Upper lobe of right lung (tissue), 1 donor: ENCODE data around the gene CLEC12A. TPM values are rescaled to one million over a fixed set of nuclear protein-coding genes. Genes with fewer than 3 reads are reported as not detected.
A peak's percentile ranks its signal among the peaks of the same experiment; 100 is the strongest.

Experiments
- ATAC-seq: fragments of 200-7000 bp; cut with Tn5 transposase; one replicate; pipeline ENCODE4 v1.9.1; 2020; ENCODE audit warnings: mild to moderate bottlenecking, moderate library complexity
- DNase-seq: peaks from one replicate; pipeline ENCODE4 v3.0.0-alpha.2; 2020
- H3K27ac ChIP-seq: fragments of 200-600 bp; one replicate; pipeline ENCODE4 v1.8.0; 2022
- H3K27me3 ChIP-seq: fragments of 200-600 bp; one replicate; pipeline ENCODE4 v1.8.0; 2022; ENCODE audit warnings: mild to moderate bottlenecking
- H3K36me3 ChIP-seq: fragments of 200-600 bp; one replicate; pipeline ENCODE4 v1.8.0; 2022
- H3K4me1 ChIP-seq: fragments of 200-600 bp; one replicate; pipeline ENCODE4 v1.8.0; 2022
- H3K4me3 ChIP-seq: fragments of 200-600 bp; one replicate; pipeline ENCODE4 v1.8.0; 2022; ENCODE audit warnings: mild to moderate bottlenecking
- H3K9me3 ChIP-seq: fragments of 200-600 bp; one replicate; pipeline ENCODE4 v1.8.0; 2022
- intact Hi-C: fragments of 100-400 bp; cut with DNase I; formaldehyde crosslinking; loops from one replicate; pipeline ENCODE4 v1.11.0; 2022
- total RNA-seq: library from RNA; stranded (reverse); fragmentation: NEBNext Ultra II Directional; extraction: Animal tissue kit (Norgen Biotek cat#: 25700); gene quantifications from one replicate; pipeline ENCODE4 v1.2.1, GENCODE V29; 2021
- TF ChIP-seq, protein P1 (sequence below): fragments of 200-600 bp; IDR thresholded peaks from one replicate; pipeline ENCODE4 v1.8.0; 2022; ENCODE audit warnings: antibody characterized with exemption
- donor health status: DM: no; HTN: yes; CAD: no; lungs with severe emphysema.

The CLEC12A gene
- total RNA-seq, 1 donor from 2014 or later: 43.4 TPM

DNA sequence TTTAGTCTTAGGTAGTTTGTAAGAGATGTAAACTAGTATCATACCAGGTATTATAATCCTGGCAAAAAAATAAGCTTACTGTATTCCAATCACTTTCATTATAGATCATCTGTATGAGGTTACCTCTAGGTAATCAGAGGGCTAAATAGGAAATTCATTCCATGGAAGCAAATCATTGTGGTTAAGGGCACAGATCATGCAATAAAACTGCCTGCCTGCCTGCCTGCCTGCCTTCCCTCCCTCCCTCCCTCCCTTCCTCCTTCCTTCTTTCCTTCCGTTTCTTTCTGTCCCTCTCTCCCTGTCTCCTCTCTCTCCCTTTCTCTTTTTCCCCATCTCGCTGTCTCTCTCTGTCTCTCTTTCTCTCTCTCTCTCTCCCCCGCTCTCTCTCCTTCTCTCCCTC is 56.1 kb downstream of the CLEC12A start:
- no peak for ATAC-seq
- no peak for DNase-seq
- intact Hi-C loops: no loop called here
- TF ChIP-seq, protein P1, sequence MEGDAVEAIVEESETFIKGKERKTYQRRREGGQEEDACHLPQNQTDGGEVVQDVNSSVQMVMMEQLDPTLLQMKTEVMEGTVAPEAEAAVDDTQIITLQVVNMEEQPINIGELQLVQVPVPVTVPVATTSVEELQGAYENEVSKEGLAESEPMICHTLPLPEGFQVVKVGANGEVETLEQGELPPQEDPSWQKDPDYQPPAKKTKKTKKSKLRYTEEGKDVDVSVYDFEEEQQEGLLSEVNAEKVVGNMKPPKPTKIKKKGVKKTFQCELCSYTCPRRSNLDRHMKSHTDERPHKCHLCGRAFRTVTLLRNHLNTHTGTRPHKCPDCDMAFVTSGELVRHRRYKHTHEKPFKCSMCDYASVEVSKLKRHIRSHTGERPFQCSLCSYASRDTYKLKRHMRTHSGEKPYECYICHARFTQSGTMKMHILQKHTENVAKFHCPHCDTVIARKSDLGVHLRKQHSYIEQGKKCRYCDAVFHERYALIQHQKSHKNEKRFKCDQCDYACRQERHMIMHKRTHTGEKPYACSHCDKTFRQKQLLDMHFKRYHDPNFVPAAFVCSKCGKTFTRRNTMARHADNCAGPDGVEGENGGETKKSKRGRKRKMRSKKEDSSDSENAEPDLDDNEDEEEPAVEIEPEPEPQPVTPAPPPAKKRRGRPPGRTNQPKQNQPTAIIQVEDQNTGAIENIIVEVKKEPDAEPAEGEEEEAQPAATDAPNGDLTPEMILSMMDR: no peak
- Histone ChIP-seq H3K27me3 (no peaks in the 10 kb centered on the region), H3K9me3 (no peaks in the 10 kb centered on the region), H3K36me3 (no peaks in the 10 kb centered on the region), H3K4me1 (no peaks in the 10 kb centered on the region), H3K27ac (no peak overlapping the region), H3K4me3 (no peak overlapping the region)

- Histone ChIP-seq H3K9me3 (no peaks in the 10 kb centered on the region), H3K27me3 (no peaks in the 10 kb centered on the region), H3K4me1 (no peaks in the 10 kb centered on the region), H3K4me3 (no peak overlapping the region), H3K36me3 (no peaks in the 10 kb centered on the region), H3K27ac (peak overlapping the region; percentile 51)
- TF ChIP-seq, protein P1: no peak
- ATAC-seq (peak; percentile 93), DNase-seq (no peak)
- intact Hi-C loops: no loop called here
Observed at GRCh38 chr12:10027721-10028120, 56.5 kb downstream of the CLEC12A start.

GRCh38 chr12:10030446-10030845 is 59.2 kb downstream of the CLEC12A start, which contains the start of gene CLEC9A:
CLEC9A (plus strand) TSS chr12:10030682; CDS start chr12:10052688, 22,006 bp downstream.
- Histone ChIP-seq H3K4me1 (no peaks in the 10 kb centered on the region), H3K9me3 (no peaks in the 10 kb centered on the region), H3K36me3 (no peaks in the 10 kb centered on the region), H3K27ac (no peak within 1 kb of the TSS), H3K27me3 (no peaks in the 10 kb centered on the region), H3K4me3 (no peak within 1 kb of the TSS)
- intact Hi-C loops: no loop called here
- DNase-seq: no peak
- no peak for ATAC-seq
- TF ChIP-seq, protein P1: no peak

GRCh38 chr12:10031321-10031720 is 60.1 kb downstream of the CLEC12A start:
- Histone ChIP-seq H3K4me1 (no peaks in the 10 kb centered on the region), H3K27ac (no peak overlapping the region), H3K27me3 (no peaks in the 10 kb centered on the region), H3K36me3 (no peaks in the 10 kb centered on the region), H3K4me3 (no peak overlapping the region), H3K9me3 (no peaks in the 10 kb centered on the region)
- TF ChIP-seq, protein P1: no peak
- DNase-seq (no peak), ATAC-seq (no peak)
- intact Hi-C loops: no loop called here

DNA sequence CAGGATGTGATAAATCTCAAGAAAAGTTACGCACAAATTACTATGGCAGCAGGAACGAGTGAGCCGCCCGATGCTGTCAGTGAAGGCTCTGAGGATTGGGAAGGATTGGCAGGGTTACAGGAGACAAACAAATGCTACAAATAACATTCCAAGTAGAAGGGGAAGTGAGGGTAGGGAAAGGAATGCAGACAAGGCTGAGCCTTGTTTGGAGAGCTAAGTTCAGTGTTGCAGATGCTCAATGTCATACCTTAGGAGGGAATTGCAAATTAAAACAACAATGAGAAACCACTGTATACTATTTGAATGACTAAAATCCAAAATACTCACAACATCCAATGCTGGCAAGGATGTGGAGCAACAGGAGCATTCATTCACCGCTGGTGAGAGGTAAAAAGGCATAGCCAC is 60.6 kb downstream of the CLEC12A start:
- intact Hi-C loops: no loop called here
- Histone ChIP-seq H3K36me3 (no peaks in the 10 kb centered on the region), H3K4me3 (no peak overlapping the region), H3K9me3 (no peaks in the 10 kb centered on the region), H3K4me1 (no peaks in the 10 kb centered on the region), H3K27me3 (no peaks in the 10 kb centered on the region), H3K27ac (no peak overlapping the region)
- ATAC-seq (no peak), DNase-seq (no peak)
- TF ChIP-seq, protein P1: no peak
